Activated T-cell treated with anti-CD3 and anti-CD28 coated beads, Interleukin-2, amount 50 U/mL, for 72 hours (primary cell): ENCODE measurements around the gene AGTPBP1. TPM values are rescaled to one million over a fixed set of nuclear protein-coding genes. Genes with fewer than 3 reads are reported as not detected.

Source experiments
- ATAC-seq, 2 donors: fragments of 150-1000 bp; cut with Tn5 transposase; replicated peaks in 1 of 2; 2 replicates each; pipeline ENCODE4 v1.10.0; 2021; ENCODE audit warnings: moderate library complexity in 2 of 2, mild to moderate bottlenecking in 1 of 2
- DNase-seq, 2 donors: peaks; one replicate each; pipeline ENCODE4 v3.0.0; 2021 to 2022; ENCODE audit warnings: mixed read lengths in 1 of 2
- H3K27ac Mint-ChIP-seq: one replicate; pipeline ENCODE4 v1.8.0; 2022; ENCODE audit warnings: mild to moderate bottlenecking, moderate library complexity, mixed read lengths
- H3K27me3 Mint-ChIP-seq: one replicate; pipeline ENCODE4 v1.8.0; 2022; ENCODE audit warnings: low read depth, mixed read lengths
- H3K36me3 Mint-ChIP-seq, 2 donors: one replicate each; pipeline ENCODE4 v1.8.0; 2022; ENCODE audit warnings: mixed read lengths in 2 of 2, mild to moderate bottlenecking in 1 of 2; ENCODE audit not compliant: insufficient read depth in 2 of 2
- H3K4me1 Mint-ChIP-seq: one replicate; pipeline ENCODE4 v1.8.0; 2022; ENCODE audit warnings: low read depth, mixed read lengths
- H3K4me3 Mint-ChIP-seq, 2 donors: one replicate each; pipeline ENCODE4 v1.8.0; 2022; ENCODE audit warnings: mild to moderate bottlenecking in 2 of 2, mixed read lengths in 2 of 2, moderate library complexity in 2 of 2
- H3K9me3 Mint-ChIP-seq, 2 donors: one replicate each; pipeline ENCODE4 v1.8.0; 2022; ENCODE audit warnings: mixed read lengths in 2 of 2
- total RNA-seq, 2 donors: library from RNA; stranded (reverse); gene quantifications; one replicate each; pipeline ENCODE4 v1.2.3, GENCODE V29; 2022

Gene AGTPBP1
- total RNA-seq, 2 donors from 2014 or later = 52.3 to 58.2 TPM

DNA sequence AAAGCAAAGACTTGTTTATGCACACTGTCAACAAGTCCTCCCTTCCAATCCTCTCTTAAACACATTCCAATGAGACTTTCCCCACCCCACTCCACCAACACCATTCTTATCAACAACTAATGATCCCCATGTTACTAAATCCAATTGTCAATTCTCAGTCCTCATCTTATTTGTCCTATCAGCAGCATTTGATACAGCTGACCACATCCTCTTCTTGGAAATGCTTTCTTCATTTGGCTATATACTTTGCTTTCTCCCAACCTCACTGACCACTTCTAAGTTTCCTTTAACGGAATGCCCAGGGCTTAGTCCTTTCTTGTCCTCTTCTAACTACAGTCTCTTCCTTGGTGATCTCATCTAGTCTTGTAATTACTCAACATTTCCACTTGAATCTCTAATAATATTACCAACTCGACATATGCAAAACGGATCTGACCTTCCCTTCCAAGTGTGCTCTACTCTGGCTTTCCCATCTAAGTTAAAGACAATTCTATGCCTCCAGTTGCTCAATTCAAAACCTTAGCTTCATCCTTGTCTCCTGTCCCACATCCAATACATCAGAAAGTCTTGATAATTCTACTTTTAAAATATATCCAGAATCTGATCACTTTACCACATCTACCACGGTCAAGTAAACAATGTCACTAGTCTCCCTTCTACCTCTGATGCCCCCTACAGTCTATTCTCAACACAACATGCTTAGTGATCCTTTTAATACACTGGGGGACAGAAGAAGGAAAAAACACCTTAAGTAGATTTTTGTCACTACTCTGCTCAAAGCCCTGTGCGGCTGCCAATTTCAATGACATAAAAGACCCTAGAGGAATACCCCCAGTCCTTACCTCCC is 25.5 kb downstream of the AGTPBP1 start:
- Mint-ChIP-seq H3K4me1 (peaks cover 16% of the 10 kb centered on the region), H3K4me3 (peak overlapping the region in 1 of 2 donors; percentile 5), H3K27ac (peak overlapping the region; percentile 41), H3K27me3 (no peaks in the 10 kb centered on the region), H3K9me3 (peaks cover 2 to 6% of the 10 kb centered on the region in 2 donors), H3K36me3 (peaks cover 6 to 10% of the 10 kb centered on the region in 2 donors)
- DNase-seq (no peak), ATAC-seq (peak in 1 of 2 donors; percentile 38)

DNA sequence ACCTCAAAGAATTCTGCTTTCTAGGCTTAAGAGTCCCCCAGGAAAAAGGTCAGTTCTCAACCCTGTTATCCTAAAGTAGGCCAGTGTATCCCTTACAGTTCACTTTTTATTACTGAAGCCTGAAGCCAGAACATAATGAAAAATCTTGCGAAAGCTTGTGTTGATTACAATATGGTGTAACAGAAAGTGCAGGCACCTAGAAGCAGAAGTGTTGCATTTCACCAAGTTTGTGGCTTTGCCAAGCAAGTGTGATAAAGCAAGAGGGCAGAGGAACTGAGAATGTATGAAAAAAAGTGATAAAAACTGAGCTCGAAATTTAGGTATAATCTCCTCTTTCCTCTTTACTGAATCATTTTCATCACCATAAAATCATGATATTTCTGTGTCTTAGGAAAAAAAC is 26.2 kb downstream of the AGTPBP1 start:
- peaks cover 2 to 6% of the 10 kb centered on the region in 2 donors for H3K36me3 Mint-ChIP-seq
- ATAC-seq (peak in 1 of 2 donors; percentile 26), DNase-seq (no peak)
- no peaks in the 10 kb centered on the region for H3K27me3 Mint-ChIP-seq
- peak overlapping the region in 1 of 2 donors; percentile 5 for H3K4me3 Mint-ChIP-seq
- peak overlapping the region; percentile 20 for H3K27ac Mint-ChIP-seq
- H3K9me3 Mint-ChIP-seq = peaks cover 2% of the 10 kb centered on the region in 2 donors
- H3K4me1 Mint-ChIP-seq = peaks cover 16% of the 10 kb centered on the region

DNA sequence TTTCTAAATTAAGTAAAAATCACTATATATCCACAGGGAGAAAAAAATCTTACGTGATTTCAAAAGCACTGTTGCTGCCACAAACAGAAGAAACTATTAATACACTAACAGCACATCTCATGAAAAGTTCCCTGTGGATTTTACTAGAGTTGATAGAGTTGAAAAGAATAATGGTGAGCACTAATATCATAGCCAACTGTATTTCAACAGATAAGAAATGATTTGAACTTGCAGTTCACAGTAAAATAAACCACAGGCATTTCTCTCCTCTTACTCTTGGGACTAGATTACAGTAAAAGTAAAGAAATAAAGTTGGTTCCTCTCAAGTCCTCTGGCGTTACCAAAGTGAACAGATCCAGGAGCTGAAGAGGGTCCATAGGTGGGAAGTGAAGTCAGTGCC is 27.9 kb downstream of the AGTPBP1 start:
- DNase-seq = no peak
- H3K4me1 Mint-ChIP-seq = peaks cover 16% of the 10 kb centered on the region
- H3K9me3 Mint-ChIP-seq = peaks cover 3 to 4% of the 10 kb centered on the region in 2 donors
- H3K27ac Mint-ChIP-seq = peak overlapping the region; percentile 61
- no peak overlapping the region for H3K4me3 Mint-ChIP-seq
- ATAC-seq = no peak
- peaks cover 3 to 8% of the 10 kb centered on the region in 2 donors for H3K36me3 Mint-ChIP-seq
- H3K27me3 Mint-ChIP-seq = no peaks in the 10 kb centered on the region

DNA sequence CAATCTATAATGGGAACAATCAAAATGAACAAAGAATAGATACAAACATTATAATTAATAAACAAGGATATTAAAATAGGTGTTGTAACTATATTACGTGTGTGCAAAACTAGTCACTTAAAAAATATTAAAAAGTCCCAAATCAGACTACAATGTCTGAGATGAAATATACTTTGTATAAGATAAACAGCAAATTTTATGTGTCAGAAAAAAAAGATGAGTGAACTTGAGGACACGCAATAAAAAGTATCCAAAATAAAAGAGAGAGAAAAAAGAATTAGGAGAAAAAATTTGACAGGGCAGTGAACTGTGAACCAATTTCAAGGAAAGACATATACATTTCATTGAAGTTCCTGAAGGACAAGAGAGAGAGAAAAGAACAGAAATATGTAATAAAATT is 37.0 kb downstream of the AGTPBP1 start:
- H3K4me3 Mint-ChIP-seq = no peak overlapping the region
- ATAC-seq = no peak
- H3K27me3 Mint-ChIP-seq = no peaks in the 10 kb centered on the region
- H3K9me3 Mint-ChIP-seq = peaks cover 3 to 4% of the 10 kb centered on the region in 2 donors
- peaks cover 37% of the 10 kb centered on the region for H3K4me1 Mint-ChIP-seq
- H3K36me3 Mint-ChIP-seq = peaks cover 10 to 11% of the 10 kb centered on the region in 2 donors
- H3K27ac Mint-ChIP-seq = peak overlapping the region; percentile 71
- no peak for DNase-seq

DNA sequence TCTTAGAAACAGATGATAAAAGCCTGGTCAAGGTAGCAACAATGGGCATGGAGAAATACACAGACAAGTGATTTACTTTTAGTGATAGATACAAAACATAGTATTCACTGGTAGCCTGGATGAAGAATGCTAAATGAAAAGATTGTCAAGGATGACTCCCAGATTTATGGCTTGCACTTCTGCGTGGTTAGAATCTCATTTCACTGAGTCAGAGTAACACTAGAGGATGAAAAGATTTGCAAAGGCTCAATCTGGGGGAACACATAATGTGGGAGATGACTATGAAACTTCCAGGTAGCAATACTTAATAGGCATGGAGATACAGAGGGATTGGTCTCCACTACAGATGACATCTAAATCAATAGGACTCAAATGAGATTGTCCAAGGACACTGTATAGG is 38.4 kb downstream of the AGTPBP1 start:
- H3K4me3 Mint-ChIP-seq = no peak overlapping the region

DNA sequence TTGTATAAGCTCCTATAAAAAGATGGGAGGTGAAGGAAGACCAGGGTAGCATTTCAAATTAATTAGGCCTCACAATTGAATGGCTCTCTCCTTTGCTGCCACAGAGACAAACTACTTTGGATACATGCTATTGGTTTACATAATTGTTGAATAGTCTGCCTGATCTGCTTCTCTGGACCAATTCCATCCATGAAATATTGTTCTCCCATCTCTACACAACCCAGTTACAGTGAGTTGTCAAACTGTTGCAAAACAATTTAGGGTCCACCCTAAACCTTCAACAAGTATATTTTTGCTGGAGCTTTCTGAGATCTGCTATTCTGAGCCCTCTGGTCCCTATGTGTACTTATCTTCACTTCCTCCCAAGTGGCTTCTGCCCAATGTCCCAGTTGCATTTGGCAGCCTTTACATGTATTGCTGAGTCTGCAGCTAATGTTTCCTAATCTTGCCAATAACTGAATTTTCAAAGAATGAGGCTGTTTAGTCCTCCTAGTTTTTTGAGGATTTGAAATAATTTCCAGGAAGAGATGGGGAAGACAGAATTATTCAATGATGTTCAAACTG is 38.9 kb downstream of the AGTPBP1 start:
- H3K27ac Mint-ChIP-seq = peak overlapping the region; percentile 26
- DNase-seq (no peak), ATAC-seq (no peak)
- no peak overlapping the region for H3K4me3 Mint-ChIP-seq
- peaks cover 0 to 3% of the 10 kb centered on the region in 2 donors for H3K36me3 Mint-ChIP-seq
- no peaks in the 10 kb centered on the region for H3K27me3 Mint-ChIP-seq
- H3K9me3 Mint-ChIP-seq = no peaks in the 10 kb centered on the region
- H3K4me1 Mint-ChIP-seq = peaks cover 37% of the 10 kb centered on the region

More for the DNA sequence above, 38.4 kb downstream of the AGTPBP1 start:
- Mint-ChIP-seq H3K36me3 (peaks cover under 1 to 6% of the 10 kb centered on the region in 2 donors), H3K27me3 (no peaks in the 10 kb centered on the region), H3K27ac (peak overlapping the region; percentile 61), H3K9me3 (no peaks in the 10 kb centered on the region), H3K4me1 (peaks cover 37% of the 10 kb centered on the region)
- ATAC-seq = no peak
- no peak for DNase-seq

DNA sequence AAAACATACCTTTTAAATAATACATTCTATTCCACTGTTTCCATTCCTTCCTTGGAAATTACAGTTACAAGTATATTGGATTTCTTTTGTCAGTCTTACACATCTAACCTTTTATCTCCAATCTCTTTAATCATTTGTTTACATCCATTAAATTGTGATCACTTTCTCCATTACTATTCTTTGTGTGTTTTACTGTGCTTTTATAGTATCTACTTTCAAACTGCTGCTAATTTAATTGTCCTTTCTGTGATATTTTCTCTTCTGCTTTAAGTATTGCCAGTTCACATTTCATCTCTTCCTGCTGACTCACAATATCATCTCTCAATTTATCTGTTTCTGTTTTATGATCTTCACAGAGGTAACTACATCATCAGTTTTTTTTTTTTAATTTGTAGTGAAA is 39.6 kb downstream of the AGTPBP1 start:
- Mint-ChIP-seq H3K27ac (peak overlapping the region; percentile 51), H3K9me3 (no peaks in the 10 kb centered on the region), H3K36me3 (peaks cover 0 to 3% of the 10 kb centered on the region in 2 donors), H3K4me1 (peaks cover 37% of the 10 kb centered on the region), H3K27me3 (no peaks in the 10 kb centered on the region), H3K4me3 (no peak overlapping the region)
- no peak for ATAC-seq
- no peak for DNase-seq

DNA sequence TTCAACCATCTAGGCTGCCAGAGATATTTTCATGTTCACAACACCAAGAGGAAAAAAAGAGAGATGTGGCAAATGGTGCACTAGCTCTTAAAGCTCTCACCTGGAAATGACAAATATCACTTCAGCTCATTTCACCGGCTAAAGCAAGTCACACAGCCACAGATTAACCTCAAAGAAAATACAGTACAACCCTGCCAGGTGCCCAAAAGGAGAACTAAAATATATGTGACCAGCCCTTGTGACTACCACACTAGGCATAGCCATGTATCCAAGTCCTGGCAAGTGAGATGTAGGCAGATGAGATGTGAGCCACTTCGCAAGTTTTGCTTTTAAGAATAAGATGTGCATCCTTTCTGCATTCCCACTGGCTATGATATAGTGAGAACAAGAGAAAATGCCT is 41.4 kb downstream of the AGTPBP1 start:
- no peak for DNase-seq
- peaks cover 37% of the 10 kb centered on the region for H3K4me1 Mint-ChIP-seq

DNA sequence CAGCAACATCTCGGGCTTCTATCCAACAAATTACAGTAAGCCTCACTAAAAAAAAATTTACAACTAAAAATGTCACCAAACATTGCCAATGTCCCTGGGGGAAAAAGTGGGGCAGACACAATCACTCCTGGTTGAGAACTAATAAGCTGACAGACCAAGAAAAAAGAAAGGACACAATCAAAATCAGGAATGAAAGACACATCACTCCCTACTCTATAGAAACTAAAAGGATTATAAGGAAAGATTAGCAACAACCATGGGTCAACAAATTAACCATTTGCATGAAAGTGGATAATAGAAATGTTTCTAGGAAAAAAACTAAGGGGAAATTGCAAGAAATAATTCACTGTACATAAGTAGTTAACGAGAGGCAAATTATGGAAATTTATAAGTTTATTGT is 53.4 kb downstream of the AGTPBP1 start:
- ATAC-seq (no peak), DNase-seq (no peak)
- H3K27ac Mint-ChIP-seq = no peak overlapping the region
- no peaks in the 10 kb centered on the region for H3K27me3 Mint-ChIP-seq
- no peak overlapping the region for H3K4me3 Mint-ChIP-seq
- H3K9me3 Mint-ChIP-seq = no peaks in the 10 kb centered on the region
- no peaks in the 10 kb centered on the region for H3K4me1 Mint-ChIP-seq
- peaks cover 1 to 25% of the 10 kb centered on the region in 2 donors for H3K36me3 Mint-ChIP-seq

More for the DNA sequence above, 41.4 kb downstream of the AGTPBP1 start:
- H3K4me3 Mint-ChIP-seq = no peak overlapping the region
- no peaks in the 10 kb centered on the region for H3K9me3 Mint-ChIP-seq
- peak in 1 of 2 donors; percentile 35 for ATAC-seq
- no peaks in the 10 kb centered on the region for H3K27me3 Mint-ChIP-seq
- H3K27ac Mint-ChIP-seq = no peak overlapping the region
- H3K36me3 Mint-ChIP-seq = peaks cover 0 to 3% of the 10 kb centered on the region in 2 donors

DNA sequence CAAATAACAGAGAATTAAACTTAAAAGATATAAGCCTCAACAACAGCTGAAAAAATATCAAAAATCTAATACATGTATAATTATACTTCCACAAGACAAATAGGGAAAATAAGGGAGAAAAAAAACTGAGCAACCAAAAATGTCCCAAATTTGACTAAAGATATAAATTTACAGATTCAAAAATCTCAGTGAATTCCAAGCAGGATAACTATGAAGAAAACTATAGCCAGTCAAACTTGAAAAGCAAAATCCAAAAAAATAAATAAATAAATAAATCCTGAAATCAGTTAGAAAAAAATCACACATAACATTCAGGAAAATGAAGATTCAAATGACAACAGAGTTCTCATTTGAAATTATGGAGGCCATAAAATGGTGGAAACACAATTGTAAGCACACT is 56.7 kb downstream of the AGTPBP1 start:
- no peaks in the 10 kb centered on the region for H3K27me3 Mint-ChIP-seq
- H3K4me3 Mint-ChIP-seq = no peak overlapping the region
- no peak for DNase-seq
- no peaks in the 10 kb centered on the region for H3K9me3 Mint-ChIP-seq
- no peaks in the 10 kb centered on the region for H3K4me1 Mint-ChIP-seq
- H3K27ac Mint-ChIP-seq = no peak overlapping the region
- peaks cover 1 to 22% of the 10 kb centered on the region in 2 donors for H3K36me3 Mint-ChIP-seq
- no peak for ATAC-seq

DNA sequence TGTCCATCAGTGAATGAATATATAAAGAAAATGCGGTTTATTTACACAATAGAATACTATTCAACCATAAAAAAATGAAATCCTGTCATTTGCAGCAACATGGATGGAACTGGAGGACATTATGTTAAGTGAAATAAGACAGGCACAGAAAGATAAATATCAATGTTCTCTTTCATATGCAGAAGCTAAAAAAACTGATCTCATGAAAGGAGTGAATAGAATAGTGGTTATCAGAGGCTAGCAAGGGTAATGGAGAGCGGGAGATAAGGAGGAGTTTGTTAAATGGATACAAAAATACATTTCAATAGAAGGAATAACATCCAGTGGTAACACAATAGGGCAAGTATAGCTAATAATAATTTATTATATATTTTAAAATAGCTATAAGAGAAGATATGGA is 65.0 kb downstream of the AGTPBP1 start:
- DNase-seq (no peak), ATAC-seq (no peak)
- Mint-ChIP-seq H3K27ac (peak overlapping the region; percentile 14), H3K36me3 (peaks cover 2 to 5% of the 10 kb centered on the region in 2 donors), H3K4me3 (no peak overlapping the region), H3K4me1 (no peaks in the 10 kb centered on the region), H3K27me3 (no peaks in the 10 kb centered on the region), H3K9me3 (no peaks in the 10 kb centered on the region)

DNA sequence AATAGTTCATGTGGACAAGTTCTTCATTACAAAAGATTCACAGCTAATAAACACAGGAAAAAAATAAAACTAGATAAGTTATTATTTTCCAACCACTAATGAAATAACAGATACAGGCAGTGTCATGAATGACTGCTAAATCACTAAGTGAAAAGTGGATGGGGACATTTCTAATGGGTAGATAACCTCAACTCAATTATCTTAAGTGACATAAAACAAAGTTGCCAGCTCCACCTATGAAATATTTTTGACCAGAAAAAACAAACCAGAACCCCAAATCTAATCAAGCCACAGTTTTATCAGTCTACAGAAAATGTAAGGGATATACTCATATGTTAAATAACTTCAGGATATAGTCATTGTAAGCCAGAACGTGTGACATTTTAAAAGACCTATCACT is 74.4 kb downstream of the AGTPBP1 start:
- Mint-ChIP-seq H3K4me3 (no peak overlapping the region), H3K36me3 (peaks cover 3 to 12% of the 10 kb centered on the region in 2 donors), H3K27ac (no peak overlapping the region), H3K27me3 (no peaks in the 10 kb centered on the region), H3K9me3 (no peaks in the 10 kb centered on the region), H3K4me1 (no peaks in the 10 kb centered on the region)
- ATAC-seq (no peak), DNase-seq (no peak)

DNA sequence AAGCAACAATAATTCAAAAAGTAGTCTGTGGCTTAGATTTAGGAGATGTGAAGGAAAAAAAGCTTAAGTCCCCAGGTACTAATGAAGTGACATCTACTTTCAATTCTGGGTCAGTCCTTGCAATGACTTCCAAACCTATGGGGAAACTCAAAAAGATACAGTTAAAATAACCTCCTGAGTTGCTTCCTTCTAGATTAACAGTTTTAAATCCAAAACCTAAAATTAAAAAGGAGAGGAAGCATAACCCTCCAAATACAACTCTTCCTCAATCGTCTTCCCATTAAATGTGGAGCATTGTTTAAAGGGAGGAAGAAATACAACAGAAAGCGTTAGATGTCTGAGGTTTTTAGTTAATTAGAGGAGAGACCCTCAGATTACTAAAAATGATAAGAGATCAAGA is 75.7 kb downstream of the AGTPBP1 start:
- no peak for ATAC-seq
- DNase-seq = no peak
- Mint-ChIP-seq H3K27ac (no peak overlapping the region), H3K27me3 (no peaks in the 10 kb centered on the region), H3K4me1 (no peaks in the 10 kb centered on the region), H3K9me3 (no peaks in the 10 kb centered on the region), H3K4me3 (no peak overlapping the region), H3K36me3 (peaks cover 2 to 8% of the 10 kb centered on the region in 2 donors)
